GM15510 (cell line): ENCODE results near the gene TGFBR1.

ENCODE experiments used
- POLR2A ChIP-seq: IDR thresholded peaks from 3 replicates; pipeline ENCODE4 v1.6.1; 2011; ENCODE audit warnings: borderline replicate concordance; ENCODE audit not compliant: insufficient read length; ENCODE audit errors: extremely low read depth

Gene TGFBR1

DNA sequence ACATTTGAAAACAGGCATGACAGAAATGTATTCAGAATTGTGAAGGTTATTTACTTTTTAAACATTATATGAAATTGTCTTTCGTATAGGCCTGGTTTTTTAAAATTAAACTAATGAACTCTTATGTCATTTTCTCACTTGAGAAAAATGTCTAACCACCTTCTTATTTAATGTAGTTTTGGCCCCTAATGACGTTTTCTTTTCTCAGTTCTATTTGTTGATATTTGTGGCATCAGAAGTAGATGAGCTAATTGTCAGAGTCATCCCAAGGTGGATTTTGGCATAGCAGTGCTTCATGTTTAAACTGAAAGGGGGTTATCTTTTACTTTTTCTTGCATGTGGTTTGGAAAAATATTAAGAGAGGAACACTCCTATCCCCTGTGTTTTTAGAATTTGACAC, 28.2 kb downstream of the TGFBR1 start:
- TF ChIP-seq POLR2A: no peak

DNA sequence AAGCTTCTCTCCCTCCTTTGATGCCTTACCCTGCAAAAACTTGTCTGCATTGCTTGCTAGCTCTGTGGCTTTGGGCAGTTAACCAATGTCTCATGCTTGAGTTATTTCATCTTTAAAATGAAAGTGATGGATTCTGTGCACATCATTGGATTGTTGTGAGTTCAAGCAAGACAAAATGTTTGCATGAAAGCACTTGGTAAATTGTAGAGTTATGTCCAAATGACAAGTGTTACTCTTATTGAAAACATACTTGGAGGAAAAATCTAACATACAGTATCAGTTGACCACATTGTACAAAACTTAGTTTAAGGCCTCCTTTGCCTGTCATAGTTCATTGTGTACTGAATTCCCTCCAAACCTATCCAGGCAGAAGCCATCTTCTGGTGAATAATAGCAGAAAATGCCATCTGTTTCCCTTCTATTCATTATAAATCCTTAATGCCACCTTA, 30.0 kb downstream of the TGFBR1 start:
- TF ChIP-seq POLR2A: no peak

DNA sequence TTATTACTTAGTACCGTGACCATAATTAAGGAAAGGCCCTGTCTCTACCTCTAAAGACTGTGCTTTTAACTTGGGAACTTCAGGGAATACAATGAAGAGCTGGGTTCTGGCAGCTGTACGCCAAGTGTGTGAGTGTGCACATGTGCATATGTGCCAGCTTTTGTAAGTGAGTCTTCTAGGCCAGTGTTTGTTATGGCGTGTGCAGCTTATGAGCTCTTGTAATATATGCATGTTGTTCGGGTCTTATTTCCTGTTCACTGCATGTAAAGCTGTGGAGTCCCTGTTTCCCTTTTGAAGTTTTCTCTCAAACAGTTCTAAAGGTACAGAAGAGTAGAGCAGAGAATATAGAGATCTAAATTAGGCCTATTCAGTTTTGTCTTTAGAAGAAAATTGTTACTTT, 30.5 kb downstream of the TGFBR1 start:
- no peak for TF ChIP-seq POLR2A

DNA sequence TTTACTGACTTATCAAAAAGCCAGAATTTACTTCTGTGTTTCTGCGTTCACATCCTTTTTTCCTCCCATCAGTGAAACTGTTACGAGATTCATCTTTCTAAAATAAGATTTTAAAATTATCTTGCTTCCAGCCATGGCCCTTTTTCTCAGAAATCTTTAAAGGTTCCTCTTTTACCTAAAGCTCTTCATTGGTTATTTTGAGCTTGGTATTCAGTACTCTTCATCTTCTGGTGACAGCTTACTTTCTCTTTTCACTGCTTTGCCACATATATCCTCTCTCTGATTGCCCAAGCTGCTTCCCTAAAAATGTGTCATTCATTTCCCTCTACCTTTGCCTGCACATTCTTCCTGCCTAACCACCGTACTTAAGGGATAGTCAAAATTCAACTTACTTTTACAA, 32.3 kb downstream of the TGFBR1 start:
- TF ChIP-seq POLR2A: no peak

DNA sequence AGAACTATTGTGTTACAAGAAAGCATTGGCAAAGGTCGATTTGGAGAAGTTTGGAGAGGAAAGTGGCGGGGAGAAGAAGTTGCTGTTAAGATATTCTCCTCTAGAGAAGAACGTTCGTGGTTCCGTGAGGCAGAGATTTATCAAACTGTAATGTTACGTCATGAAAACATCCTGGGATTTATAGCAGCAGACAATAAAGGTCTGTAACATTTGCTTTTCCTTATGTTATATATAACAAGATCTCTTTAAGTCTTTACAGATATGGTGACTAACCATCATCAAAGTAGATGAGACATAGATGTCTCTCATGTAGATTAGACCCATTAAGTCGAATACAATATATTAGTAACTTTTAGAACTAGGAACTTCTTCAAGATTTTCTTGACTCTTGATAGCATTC, 33.0 kb downstream of the TGFBR1 start:
- TF ChIP-seq POLR2A: no peak

DNA sequence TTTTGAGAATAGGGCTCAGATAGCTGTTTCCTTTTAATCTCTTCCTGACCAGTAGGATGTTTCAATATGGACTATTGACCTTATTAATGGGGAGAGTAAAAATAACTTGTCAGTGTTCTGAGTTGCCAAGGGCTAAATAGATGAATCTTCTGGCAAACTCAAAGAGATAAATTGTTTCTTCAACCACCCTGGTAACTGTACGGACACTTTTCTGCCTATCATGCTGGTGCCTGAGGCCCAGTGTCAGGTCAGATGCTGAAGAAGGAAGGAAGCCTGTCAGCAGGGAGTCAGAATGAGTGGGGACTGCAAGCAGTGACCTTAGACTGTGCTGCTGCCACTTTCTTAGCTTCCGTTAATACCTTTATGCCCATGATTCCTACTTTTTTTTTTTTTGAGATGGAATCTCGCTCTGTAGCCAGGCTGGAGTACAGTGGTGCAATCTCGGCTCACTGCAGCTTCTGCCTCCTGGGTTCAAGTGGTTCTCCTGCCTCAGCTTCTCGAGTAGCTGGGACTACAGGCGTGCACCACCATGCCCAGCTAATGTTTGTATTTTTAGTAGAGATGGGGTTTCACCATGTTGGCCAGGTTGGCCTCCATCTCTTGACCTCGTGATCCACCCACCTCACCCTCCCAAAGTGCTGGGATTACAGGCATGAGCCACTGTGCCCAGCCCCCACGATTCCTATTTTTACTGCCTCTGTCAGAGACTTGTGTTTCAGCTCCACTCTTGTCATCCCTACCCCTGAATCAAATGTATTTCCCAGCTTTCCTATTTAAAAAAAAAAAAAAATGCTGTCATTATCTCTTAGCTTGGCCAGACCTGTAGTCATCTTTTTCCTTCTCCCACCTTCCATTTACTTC, 33.7 kb downstream of the TGFBR1 start:
- TF ChIP-seq POLR2A: no peak

DNA sequence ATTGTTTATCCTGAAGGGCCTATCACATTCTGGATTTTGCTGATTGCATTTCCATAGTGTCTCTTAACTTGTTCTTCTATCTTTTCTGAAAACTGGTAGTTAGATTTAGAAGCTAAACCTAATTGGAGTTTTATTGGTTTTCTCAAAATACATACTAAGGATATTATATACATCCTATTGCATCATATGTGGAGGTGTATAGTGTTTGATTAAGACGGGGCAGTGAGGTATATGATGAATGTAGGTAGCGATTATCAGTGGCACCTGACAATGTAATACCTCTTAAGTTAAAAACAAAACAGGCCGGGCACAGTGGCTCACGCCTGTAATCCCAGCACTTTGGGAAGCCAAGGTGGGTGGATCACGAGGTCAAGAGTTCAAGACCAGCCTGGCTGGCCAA, 35.0 kb downstream of the TGFBR1 start:
- TF ChIP-seq POLR2A: no peak

DNA sequence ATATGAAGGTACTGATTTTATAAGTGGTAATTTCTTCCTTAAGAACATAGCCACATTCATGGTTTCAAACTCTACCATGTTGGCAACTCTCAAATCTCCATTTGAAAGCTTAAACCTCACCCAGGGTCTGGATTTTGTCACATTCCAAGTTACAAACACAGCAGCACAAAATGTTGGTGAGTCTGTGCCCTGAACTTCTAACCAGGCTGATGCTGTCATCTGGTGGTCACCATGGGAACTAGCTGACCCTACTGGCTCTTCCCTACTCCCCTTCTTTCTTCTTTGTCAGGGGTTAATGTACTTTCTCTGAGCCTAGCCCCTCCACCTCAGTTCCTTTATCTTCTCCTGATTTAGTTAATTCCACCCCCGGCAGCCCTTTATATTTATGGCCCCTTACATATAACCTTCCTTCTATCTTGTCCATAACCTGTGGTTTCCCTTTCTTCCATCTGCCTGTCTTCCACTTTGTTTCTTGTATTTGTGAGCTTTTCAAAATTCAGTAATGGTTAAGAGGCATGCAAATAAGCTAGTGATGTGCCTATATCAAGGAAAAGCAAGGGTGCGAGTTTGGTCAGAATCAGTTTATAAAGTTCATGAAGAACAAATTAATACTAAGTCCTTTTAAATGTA, 35.9 kb downstream of the TGFBR1 start:
- no peak for TF ChIP-seq POLR2A

DNA sequence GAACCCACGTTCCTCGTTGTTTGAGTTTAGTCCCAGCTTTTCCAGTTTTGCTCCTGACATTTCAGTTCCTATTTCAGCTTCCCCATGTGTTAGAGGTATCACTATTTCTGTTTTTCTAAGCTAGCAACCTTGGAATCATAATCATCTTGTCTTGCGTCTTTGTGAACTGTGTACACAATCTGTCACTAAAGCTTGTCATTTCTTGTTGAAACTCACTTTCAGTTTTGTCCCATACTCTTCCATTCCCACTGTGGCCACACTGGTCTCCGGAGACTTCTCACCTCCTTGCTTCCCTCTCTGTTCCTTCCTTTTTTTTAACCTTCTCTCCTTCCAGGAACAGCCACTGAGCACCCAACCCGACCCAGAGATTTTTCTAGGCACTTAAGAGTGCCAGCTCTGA, 36.9 kb downstream of the TGFBR1 start:
- no peak for TF ChIP-seq POLR2A

DNA sequence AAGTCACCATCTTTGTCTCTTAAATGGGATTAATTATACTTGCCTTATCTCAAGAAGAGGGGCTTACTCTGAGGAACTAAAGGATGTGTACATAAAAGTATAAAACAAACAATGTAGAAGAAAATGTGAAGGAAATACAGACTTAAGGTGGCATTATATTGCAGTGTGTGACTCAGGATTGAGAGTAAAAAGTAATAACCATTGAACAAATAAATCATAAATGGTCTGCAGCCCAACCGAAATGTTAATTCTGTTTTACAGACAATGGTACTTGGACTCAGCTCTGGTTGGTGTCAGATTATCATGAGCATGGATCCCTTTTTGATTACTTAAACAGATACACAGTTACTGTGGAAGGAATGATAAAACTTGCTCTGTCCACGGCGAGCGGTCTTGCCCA, 37.4 kb downstream of the TGFBR1 start:
- no peak for TF ChIP-seq POLR2A

DNA sequence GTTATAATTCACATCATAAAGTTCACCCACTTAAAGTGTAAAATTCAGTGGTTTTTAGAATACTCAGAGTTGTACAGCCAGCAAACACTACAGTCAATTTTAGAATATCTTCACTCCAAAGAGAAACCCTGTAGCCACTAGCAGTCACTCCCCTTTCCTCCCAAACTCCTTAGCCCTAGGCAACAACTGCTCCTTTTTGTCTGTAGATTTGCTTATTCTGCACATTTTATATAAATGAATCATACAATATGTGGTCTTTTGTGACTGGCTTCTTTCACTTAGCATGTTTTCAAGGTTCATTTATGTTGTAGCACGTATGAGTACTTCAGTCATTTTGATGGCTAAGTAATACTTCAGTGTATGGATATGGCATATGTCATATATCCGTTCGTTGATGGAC, 38.7 kb downstream of the TGFBR1 start:
- TF ChIP-seq POLR2A: no peak

DNA sequence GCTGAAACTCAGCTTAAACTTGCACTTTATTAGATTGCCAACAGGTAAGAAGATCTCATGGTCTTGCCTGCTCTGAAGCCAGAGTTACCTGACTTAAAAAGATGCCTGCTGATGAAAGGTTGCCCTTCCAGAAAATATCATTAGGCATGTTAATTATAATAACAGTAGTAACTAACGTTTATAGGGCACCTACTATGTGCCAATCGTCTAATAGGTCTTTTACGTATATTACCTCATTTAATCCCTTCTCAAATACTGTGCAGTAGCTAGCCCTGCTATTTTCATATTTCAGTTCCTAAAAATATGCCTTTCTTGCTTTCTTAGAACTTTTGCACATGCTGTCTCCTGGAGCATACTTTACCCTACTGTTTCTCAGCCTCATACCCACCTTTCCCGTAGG, 40.1 kb downstream of the TGFBR1 start:
- no peak for TF ChIP-seq POLR2A

DNA sequence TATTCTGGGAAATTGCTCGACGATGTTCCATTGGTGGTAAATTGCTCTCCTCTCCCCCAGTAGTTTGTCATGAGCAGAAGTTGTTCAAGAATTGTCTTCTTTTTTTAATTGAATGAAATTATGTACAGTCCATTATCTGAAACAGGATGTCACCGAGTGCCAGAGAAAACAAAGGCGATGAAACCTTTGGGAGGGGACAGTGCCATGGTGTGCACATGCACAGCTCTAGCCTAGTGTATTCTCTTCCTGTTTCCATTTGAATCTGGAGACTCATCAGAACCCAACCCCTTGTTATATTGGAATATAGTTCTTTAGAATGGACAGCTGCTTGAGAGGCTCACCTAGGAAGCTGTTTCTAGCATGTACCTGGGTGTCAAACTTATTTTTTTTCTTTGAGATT, 41.7 kb downstream of the TGFBR1 start:
- TF ChIP-seq POLR2A: no peak

DNA sequence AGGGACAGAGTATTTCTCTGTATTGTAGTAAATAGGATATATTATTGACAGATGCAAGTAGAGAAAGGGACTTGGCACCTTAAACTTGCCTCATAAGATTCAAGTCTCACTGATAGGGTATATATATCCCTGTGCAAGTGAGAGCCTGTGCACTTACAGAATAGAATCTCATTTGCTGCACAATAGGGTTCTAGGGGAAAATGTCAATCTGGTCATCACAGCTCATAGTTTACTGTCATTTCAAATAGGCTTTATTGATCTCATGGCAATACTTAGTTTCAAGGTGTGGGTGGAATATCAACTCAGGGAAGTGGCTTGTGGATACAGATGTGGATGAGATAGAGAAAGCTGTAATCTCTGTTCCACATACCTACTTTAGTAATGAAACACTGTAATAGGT, 42.3 kb downstream of the TGFBR1 start:
- no peak for TF ChIP-seq POLR2A

DNA sequence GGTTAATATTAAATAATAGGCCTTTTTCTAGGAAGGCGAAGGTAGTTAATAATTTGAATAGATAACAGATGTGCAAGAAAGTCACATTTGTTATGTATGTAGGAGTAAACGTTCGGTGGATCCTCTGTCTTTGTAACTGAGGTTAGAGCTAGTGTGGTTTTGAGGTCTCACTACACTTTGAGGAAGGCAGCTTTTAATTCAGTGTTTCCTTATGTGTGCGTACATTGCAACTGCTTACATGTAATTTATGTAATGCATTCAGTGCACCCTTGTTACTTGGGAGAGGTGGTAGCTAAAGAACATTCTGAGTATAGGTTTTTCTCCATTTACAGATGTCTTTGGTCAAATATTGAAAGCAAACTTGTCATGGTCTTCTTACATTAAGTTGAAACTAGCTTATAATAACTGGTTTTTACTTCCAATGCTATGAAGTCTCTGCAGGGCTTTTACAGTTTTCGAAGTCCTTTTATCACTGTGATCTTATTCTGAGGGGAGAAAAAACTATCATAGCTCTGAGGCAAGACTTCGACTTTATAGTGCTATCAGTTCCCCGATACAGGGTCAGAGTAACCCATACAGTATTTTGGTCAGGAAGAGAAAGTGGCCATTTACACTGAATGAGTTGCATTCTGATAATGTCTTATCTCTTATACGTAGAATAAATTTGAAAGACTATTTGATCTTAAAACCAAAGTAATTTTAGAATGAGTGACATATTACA, 45.7 kb downstream of the TGFBR1 start:
- no peak for TF ChIP-seq POLR2A

DNA sequence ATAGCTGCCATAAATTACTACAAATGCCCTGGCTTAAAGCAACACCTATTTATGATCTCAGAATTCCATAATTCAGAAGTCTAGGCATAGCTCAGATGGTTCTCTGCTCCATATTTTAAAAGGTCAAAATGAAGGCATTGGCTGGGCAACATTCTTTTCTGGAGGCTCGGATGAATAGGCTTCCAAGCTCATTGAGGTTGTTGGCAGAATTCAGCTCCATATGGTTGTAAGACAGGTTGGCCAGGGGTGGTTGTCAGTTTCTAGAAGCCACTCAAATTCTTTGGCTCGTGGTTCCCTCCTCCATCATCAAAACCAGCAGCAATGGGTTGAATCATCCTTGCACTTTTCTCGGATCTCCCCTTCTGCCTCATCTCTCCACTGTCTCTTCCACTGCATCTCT, 49.4 kb downstream of the TGFBR1 start:
- TF ChIP-seq POLR2A: no peak

DNA sequence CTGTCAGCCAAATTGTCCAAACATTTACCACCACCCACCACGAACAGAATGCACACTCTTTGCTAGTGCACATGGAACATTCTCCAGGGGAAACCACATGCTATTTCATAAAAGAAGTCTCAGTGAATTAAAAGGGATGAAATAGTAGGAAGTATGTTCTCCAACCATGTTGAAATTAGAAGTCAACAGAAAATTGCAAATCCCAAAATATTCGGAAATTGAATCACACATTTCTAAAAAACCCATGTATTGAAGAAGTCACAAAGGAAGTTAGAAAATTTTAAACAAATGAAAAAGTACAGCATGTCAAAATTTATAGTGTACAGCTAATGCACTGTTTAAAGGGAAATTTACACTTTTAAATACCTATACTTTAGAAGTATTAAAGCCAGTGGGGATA, 50.8 kb downstream of the TGFBR1 start:
- TF ChIP-seq POLR2A: no peak

DNA sequence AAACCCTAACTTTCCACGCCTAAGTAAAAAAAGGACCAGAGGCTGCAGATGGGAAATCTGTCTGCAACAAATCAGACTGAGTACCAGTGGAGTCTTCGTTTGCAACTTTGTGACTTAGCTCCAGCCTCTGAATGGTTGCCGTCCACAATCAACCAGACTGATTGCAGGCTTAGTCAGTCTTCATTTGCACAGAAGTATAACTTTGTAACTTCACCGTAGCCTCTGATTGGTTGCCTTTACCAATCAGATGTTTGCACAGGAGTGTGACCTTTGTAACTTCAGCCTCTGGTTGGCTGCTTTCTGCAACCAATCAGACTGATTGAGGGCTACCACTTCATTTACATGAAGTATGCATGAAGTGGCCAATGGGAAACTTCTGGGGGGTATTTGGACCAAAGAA, 53.7 kb downstream of the TGFBR1 start:
- TF ChIP-seq POLR2A: no peak
